SU-DHL-6 (cell line): ENCODE results near the gene SRRT.

Experiments used
- CTCF ChIP-seq: fragments of 200-600 bp; sonication (generic); IDR thresholded peaks from one replicate; pipeline ENCODE4 v1.5.1; 2017; ENCODE audit warnings: antibody characterized with exemption, mild to moderate bottlenecking, low read length, moderate library complexity; ENCODE audit not compliant: insufficient read depth, poor library complexity, severe bottlenecking
- EZH2phosphoT487 ChIP-seq: fragments of 200-600 bp; sonication (generic), shearing (Covaris generic); conservative IDR thresholded peaks from 2 replicates; pipeline ENCODE4 v1.6.1; 2018; ENCODE audit warnings: mild to moderate bottlenecking, antibody characterized with exemption, low read length, moderate library complexity, mixed read lengths

- TF ChIP-seq CTCF (no peak), EZH2phosphoT487 (no peak)
Measured at GRCh38 chr7:100825215-100825671, 49.7 kb upstream of the SRRT start.
